Right kidney (tissue), 1 donor: ENCODE data around the gene TRRAP.

Experiments
- DNase-seq: peaks from one replicate; pipeline ENCODE4 v3.0.0-alpha.2; 2016

The TRRAP gene

GRCh38 chr7:98900815-98901214 is 22.5 kb downstream of the TRRAP start:
- no peak for DNase-seq

DNA sequence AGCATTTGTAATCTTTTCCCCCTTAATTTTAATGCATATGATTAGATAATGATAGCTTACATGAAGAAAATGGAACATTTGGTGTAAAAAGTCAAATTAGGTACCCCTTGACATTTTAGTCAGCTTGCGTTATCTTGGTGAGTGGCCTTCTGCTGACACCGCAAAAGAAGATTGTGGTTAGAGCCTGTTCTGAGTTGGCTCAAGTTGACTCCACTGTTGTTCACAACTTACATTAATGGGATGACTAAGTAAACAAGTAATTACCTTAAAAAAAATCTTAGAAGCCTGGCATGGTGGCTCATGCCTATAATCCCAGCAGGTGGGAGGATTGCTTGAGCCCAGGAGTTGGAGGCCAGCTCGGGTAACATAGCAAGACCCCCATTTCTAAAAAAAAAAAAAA is 24.2 kb downstream of the TRRAP start:
- no peak for DNase-seq

GRCh38 chr7:98903246-98903645 is 24.9 kb downstream of the TRRAP start:
- DNase-seq: no peak

- no peak for DNase-seq
Measured at GRCh38 chr7:98907570-98907969, 29.2 kb downstream of the TRRAP start.

GRCh38 chr7:98908585-98908984 is 30.3 kb downstream of the TRRAP start:
- DNase-seq: no peak

DNA sequence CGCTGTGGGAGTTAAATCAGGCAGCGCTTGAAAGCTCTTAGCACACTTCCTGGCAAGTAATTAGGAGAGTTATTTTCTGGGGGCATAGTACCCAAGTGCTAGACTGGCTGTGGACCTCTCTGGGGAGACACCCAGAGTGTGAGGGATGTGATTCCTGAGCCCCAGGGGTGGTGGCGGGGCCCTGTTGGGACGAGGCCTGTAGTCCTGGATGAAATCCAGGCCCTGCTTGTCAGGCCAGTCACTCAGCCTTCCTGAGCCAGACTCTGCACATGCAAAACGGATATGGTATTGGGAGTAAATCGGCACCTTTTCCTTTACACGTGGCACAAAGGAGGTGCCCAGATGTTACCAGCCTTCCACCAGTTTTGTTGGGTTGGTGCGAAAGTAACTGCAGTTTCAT is 31.2 kb downstream of the TRRAP start:
- DNase-seq: no peak

- DNase-seq: no peak
Measured at GRCh38 chr7:98910427-98910826, 32.1 kb downstream of the TRRAP start.

DNA sequence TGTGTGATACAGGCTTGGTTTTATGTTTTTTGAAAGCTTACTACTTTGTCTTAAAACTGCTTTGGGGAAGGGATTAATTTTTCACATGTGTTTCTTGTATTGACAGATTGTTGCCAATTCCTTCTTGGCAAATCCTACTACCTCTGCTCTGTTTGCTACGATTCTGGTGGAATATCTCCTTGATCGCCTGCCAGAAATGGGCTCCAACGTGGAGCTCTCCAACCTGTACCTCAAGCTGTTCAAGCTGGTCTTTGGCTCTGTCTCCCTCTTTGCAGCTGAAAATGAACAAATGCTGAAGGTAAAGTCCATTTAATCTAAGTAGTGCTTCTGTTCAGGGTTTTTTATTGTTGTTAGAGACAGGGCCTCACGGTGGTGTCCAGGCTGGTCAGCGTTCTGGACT is 33.6 kb downstream of the TRRAP start:
- no peak for DNase-seq

GRCh38 chr7:98913026-98913425 is 34.7 kb downstream of the TRRAP start:
- DNase-seq: no peak

DNA sequence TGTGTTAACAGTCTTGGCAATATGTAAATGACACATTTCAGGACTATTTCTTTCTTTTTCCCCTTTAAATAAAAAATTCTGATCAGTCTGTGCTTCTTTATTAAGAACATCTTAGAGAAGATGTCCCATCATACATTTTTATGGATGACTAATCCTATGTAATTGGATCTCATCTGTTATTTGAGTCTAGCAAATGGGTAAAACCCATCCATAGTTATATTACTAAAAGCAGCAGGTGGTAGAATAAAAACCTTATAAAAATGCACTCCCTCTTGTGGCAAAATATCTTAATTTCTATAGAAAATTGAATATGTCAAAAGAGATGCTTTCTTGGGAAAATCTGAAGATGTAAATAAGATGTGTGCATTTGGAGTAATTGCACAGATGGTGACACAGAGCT is 35.3 kb downstream of the TRRAP start:
- DNase-seq: no peak

DNA sequence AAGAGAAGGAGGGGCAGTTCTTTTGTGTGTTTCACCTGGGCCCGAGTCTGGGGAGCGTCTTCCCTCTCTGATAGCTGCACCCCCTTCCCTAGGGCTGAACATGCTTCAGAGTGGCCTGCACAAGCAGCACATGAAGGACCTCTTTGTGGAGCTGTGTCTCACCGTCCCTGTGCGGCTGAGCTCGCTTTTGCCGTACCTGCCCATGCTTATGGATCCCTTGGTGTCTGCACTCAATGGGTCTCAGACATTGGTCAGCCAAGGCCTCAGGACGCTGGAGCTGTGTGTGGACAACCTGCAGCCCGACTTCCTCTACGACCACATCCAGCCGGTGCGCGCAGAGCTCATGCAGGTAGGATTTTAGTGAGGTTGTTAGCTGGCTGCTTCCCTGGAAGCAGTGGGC is 39.0 kb downstream of the TRRAP start:
- no peak for DNase-seq

DNA sequence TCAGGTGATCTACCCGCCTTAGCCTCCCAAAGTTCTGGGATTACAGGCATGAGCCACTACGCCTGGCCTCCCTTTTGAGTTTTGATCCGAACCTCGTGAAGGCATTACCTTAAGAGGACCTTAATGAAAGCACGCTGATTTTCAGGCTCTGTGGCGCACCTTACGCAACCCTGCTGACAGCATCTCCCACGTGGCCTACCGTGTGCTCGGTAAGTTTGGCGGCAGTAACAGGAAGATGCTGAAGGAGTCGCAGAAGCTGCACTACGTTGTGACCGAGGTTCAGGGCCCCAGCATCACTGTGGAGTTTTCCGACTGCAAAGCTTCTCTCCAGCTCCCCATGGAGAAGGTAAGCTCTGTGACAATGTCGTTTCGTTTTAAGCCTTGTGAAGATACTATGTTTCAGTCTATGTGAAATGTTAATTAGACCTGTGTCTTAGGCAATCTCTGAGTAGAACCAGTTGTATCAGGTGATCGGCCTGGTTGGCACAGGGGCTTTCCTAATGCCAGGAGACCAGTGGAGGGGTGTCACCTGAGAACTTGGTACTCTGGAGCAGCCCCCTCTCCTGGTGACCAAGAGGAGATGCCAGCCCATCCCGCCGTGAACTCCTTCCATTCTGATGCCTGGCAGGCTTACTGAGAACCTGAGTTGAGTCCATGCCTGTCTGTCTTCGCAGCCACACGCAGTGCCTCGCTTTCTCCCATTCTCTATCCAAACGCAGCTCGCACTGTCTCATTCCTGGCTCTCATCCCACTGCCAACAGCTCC is 43.5 kb downstream of the TRRAP start:
- DNase-seq: no peak

DNA sequence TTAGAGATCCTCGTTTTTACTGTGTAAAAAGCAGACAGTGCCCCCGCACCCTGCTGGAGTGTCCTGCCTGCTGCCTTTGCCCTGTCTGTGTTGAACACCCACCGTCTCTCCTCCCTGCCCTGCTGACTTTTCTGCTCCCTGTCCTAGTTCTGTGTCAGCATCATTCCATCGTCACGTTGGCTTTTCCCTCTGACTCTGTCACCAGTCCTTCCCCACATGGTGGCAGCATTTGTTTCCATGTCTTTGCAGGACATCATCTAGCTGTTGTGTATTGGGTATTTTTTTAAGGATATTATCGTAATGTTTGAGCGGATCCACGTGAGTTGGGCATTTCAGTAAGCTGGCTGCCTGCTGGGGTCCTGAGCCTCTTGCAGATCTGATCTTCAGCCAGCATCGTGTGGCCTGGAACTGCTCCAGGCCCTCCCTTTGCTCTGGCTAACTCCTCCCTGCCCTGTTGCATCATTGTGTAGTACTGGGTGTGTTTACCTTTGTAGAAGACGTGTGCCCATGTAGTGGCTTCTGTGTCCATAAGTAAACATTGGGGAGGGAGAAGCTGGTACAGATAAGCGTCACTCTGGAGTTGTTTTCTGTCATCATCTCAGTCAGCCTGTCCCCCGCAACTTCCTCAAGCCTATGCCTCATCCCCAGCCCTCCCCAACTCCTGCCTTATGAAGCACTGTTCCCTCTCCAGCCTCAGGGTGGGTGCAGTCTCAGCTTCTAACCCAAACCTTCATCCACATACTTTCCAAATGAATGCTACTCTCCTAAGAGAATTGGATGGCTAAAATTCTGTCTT is 44.3 kb downstream of the TRRAP start:
- DNase-seq: no peak

- DNase-seq: no peak
Measured at GRCh38 chr7:98923512-98923911, 45.2 kb downstream of the TRRAP start.

- no peak for DNase-seq
Measured at GRCh38 chr7:98927125-98927524, 48.8 kb downstream of the TRRAP start.

DNA sequence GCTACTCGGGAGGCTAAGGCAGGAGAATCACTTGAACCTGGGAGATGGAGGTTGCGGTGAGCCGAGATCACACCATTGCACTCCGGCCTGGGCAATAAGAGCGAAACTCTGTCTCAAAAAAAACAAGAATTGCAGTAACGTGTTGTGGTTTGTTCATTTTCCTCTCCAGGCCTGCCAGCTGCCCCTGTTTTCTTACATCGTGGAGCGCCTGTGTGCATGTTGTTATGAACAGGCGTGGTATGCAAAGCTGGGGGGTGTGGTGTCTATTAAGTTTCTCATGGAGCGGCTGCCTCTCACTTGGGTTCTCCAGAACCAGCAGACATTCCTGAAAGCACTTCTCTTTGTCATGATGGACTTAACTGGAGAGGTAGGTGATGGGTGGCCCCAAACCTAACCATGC is 52.1 kb downstream of the TRRAP start:
- no peak for DNase-seq

DNA sequence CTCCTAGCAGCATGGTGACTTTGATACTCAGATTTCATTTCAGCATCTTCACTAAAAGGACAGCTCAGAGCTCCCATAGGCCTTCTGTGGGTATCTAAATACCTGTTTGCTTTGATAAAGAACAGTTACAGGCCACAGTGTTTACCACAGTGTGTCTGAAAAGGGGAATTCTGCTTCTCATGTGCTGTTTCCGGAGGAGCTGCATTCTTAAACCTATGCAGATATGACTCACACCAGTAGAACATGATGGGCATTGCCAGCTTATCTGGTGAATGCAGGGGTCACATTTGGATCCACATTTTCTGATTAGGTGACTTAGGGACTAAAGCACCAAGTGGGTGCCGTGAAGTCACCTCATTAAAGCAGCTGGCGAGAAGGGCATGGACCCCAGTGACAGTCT is 52.6 kb downstream of the TRRAP start:
- no peak for DNase-seq

- DNase-seq: no peak
Measured at GRCh38 chr7:98933321-98933720, 55.0 kb downstream of the TRRAP start.

DNA sequence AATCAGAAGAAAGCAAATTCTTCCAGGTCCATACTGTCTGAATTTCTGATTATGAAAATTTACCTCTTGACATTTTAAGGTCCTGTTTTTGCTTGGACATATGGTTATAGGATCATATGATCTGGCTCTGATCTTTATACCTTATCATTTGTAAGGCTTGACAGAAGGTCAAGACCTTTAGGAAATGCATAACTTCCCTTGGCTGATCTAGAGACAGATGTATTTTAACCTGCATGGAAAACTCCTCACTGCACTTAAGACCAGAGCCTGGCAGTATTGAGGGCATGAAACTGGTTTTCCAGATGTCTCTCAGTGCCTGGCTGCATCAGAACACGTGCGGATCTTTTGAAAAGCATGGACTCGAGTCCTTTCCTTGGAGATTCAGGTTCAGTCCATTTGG is 55.9 kb downstream of the TRRAP start:
- no peak for DNase-seq

DNA sequence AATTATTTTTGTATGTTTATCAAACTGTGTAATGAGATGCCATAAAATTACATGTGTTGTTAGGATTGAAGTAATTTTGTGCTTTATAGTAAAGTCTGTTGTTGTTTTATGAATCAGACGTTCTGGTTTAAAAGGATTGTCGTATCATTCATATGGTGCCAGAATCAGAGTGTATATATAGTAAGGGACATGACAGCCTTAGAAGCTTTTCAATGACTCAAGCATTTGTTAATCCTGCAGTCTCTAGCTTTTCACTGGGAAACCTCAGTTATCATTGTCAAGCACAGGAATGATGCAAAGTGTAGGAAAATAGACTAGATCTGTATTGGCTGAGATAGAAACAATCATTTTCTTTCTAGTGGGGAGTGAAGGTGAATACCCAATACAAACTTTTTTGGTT is 57.5 kb downstream of the TRRAP start:
- DNase-seq: no peak

GRCh38 chr7:98943336-98943735 is 65.0 kb downstream of the TRRAP start:
- DNase-seq: no peak

GRCh38 chr7:98944386-98944785 is 66.1 kb downstream of the TRRAP start:
- DNase-seq: no peak

- DNase-seq: no peak
Measured at GRCh38 chr7:98945852-98946251, 67.5 kb downstream of the TRRAP start.

DNA sequence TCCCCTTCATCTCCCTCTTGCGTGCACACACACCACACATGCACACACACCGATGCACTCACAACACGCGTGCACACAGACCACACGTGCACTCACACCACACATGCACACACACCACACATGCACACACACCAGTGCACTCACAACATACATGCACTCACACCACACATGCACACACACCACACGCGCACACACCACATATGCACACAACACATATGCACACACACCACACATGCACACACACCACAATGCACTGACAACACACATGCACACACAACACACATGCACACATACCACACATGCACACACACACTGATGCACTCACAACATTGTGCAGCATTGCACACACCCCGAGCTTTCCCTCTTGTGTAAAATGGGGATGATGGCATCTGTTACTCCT is 68.1 kb downstream of the TRRAP start:
- DNase-seq: no peak
